Hematopoietic multipotent progenitor cell treated with erythropoietin and hydrocortisone succinate and interleukin-3 and kit ligand, for 8 days (in vitro differentiated cells): ENCODE results near the gene BLVRB.
"Not testable (repeated sequence)": the region's sequence is repeated elsewhere in the genome, so short reads cannot be mapped to it uniquely, and the experiment has no call there.

Experiments
- DNase-seq: peaks from one replicate; pipeline ENCODE4 v3.0.0-alpha.2; 2015

The BLVRB gene

DNA sequence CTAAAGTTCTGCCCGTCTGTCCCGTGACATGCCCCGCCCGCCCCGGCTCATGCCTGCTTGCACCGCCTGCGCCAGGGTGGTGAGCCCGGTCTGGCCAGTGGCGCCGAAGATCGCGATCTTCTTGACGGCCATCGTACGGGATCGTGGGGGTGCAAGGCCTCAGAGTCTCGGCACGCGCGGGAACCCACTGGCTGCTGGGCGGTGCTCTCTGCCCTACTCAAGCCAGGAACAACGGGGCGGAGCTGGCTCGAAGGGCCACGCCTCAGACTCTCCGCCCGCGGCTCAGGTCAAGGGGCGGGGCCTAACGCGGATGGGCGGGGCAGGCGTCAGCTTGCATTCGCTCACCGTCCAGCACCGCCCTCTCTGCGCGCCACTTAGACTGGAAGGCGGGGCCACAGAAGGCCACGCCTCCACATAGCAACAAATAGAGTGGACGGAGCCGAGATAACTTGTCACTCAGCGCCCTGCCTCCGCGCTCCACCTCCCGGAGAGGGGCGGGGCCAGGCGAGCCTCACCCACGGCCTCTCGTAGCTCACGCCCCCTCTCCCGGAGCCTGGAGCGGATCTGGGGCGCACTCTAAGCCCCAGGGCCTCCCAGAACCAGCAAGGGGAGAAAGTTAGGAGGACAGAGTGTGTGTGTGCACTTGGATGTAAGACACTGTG, at the start of gene BLVRB:
Gene BLVRB, minus strand, starts transcription at position 189 of the 662 bp plus-strand sequence. Its CDS starts 57 bp downstream, at position 132.
- DNase-seq, result peak; percentile 100

DNA sequence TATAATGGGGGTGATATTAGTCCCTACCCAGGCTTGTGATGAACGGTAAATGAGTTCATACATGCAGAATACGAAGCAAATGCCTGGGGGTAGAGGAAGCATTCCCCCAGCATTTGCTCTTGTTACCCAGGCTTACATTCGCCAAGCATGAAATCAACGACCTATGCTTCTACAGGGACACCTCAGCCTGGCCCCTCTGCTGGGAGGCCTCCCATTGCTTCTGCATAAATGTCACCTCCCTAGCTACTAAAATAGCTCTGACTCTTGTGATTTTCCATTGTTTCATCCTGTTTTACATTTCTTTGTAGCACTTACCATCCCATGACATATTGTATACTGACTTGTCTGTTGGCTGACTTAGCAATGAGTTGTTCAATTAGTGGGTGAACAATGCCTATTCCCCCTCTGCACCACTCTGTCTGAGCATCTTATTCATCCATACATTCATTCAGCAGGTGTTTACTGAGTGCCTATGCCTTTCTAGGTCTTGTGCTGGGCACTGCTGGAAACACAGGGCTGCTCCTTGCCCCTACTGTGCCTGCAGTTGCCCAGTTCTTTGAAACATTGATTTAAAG, 48.3 kb upstream of the BLVRB start:
- DNase-seq, result no peak

DNA sequence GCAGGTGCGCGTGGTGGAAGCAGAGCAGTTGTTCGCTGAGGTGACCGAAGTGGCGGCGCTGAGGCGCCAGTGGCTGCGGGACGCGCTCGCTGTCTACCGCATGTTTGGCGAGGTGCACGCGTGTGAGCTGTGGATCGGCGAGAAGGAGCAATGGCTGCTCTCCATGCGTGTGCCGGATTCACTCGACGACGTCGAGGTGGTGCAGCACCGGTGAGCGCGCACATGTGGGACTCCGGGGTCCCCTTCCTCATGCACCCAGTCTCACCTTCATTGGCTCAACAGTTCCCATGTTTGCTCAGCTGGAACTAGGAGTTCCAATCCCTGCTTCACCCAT, 47.8 kb upstream of the BLVRB start:
- no peak for DNase-seq

DNA sequence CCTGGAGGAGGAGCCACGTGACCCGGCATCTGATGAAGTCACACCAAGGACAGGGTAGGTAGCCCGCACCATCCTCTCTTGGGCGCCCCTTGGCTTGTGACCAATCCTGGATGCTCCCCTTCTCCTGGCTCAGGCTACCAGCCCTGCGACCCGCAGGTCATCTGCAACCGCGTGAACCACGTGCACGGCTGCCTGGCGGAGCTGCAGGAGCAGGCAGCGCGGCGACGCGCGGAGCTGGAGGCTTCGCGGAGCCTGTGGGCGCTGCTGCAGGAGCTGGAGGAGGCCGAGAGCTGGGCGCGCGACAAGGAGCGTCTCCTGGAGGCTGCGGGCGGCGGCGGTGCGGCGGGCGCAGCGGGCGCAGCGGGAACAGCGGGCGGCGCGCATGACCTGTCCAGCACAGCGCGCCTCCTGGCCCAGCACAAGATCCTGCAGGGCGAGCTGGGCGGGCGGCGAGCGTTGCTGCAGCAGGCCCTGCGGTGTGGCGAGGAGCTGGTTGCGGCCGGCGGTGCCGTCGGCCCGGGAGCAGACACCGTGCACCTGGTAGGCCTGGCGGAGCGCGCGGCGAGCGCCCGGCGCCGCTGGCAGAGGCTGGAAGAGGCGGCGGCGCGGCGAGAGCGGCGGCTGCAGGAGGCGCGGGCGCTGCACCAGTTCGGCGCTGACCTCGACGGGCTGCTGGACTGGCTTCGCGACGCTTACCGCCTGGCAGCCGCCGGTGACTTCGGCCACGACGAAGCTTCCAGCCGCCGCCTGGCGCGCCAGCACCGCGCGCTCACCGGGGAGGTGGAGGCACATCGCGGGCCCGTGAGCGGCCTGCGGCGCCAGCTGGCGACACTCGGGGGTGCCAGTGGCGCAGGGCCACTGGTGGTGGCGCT, 47.2 kb upstream of the BLVRB start:
- no peak for DNase-seq

DNA sequence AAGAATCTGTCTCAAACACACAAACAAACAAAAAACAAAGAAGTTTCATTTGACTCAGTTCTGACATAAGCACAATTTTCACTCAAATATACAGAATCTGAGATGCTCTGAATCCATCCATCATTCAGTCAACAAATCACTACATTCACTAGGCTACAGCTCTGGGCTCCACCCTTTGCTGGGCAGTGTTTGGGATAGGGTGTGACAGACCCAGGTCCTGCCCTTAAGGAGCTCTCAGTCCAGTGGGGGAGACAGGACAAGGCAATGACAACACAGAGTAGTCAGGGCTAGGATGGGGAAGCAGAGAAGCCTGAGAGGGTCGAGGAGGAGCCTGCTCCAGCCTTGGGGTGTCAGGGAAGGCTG, 46.5 kb upstream of the BLVRB start:
- DNase-seq, result no peak

DNA sequence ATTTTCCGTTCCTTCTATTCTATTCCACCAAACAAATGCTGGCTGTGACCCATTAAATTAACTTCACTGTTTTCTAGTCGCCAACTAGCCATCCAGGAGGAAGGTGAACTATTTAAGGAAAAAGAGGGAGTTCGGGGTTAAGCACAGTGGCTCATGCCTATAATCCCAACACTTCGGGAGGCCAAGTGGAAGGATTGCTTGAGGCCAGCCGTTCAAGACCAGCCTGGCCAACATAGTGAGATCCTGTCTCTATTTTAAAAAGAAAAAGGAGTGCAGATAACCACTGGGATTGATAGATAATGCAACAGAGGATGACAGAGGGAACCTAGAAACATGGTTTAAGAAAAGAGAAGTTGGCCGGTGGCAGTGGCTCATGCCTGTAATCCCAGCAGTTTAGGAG, 45.9 kb upstream of the BLVRB start:
- DNase-seq, result no peak

DNA sequence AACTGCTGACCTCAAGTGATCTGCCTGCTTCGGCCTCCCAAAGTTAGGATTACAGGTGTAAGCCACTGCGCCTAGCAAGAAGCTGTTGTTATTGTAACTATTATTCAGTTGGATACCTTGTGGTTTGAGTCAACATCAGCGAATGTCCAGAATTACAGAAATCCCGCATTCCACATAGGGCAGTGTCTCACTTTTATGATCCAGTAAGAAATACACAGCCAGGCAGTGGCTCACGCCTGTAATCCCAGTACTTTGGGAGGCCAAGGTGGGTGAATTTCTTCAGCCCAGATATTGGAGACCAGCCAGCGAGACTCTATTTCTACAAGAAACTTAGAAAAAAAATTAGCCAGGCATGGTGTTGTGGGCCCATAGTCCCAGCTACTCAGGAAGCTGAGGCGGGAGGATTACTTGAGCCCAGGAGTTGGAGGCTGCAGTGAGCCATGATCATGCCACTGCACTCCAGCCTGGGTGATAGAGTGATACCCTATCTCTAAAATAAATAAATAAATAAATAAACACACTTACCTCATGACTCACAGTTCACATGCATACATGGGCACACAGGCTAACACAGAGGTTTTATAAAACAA, 45.1 kb upstream of the BLVRB start:
- no peak for DNase-seq

DNA sequence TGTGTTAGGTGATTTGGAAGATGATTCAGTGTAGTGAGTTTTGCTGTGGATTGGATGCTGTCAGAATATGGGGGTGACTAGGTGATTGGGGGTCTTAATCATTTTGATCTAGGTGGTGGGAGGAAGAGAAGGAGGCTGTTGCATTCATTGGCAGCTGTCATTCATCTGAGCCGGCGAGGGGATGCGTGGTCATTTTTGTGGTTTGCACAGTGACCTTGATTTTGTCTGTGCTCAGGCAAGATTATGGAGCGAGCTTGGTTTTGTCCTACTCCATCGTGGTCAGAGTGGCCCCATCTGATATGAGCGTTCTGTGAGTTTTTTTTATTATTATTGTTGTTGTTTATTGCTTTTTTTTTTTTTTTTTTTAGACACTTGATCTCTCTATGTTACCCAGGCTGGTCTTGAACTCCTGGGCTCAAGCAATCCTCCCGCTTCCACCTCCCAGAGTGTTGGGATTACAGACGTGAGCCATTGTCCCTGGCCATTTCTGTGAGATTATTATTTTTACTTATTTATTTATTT, 43.3 kb upstream of the BLVRB start:
- DNase-seq, result no peak

DNA sequence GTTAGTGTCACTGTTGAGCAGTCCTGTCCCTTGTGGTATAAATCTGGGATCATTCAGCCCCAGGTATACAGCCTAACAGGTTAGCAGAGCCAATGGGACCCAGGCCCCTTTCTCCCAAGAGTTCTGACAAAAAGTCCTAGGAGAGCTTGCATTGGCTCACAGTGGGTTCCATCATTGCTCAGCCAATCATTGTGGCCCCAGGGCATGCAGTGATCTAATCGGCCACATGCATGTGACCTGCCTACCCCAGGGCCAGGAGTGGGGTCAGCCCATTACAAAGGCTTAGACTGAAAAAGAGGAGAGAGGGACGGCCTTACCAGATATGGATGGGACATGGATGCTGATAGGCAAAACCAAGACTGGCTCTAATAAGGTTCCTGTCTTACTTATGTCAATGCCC, 42.3 kb upstream of the BLVRB start:
- DNase-seq, result no peak

DNA sequence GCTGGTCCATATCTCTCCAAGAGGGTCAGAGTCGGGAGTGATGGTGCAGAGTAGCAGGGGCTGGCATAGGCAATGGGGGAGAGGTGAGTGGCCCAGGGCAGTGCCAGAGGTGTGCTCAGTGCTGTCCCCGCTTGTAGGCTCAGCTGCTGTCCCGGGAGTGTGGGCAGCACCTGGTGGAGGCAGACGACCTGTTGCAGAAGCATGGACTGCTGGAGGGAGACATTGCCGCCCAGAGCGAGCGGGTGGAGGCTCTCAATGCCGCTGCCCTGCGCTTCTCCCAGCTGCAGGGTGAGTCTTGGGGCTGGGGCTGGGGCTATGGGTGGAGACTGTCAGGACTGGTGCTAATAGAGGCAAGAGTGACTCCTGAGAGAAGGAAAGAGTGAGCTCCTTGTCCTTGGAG, 40.6 kb upstream of the BLVRB start:
- DNase-seq, result no peak

DNA sequence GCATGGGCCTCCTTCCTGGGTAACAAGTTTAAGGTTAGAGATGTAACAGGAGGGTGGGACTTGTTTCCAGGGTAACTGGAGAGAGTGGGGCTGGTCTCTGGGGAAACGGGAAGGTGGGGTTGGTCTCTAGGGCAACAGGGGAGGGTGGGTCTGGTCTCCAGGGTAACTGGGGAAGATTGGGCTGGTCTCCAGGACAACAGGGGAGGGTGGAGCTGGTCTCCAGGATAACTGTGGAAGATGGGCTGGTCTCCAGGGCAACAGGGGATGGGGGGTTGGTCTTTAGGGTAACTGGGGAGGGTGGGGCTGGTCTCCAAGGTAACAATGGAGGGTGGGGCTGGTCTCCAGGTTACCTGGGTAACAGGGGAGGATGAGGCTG, 37.8 kb upstream of the BLVRB start:
- DNase-seq, result peak; percentile 26

DNA sequence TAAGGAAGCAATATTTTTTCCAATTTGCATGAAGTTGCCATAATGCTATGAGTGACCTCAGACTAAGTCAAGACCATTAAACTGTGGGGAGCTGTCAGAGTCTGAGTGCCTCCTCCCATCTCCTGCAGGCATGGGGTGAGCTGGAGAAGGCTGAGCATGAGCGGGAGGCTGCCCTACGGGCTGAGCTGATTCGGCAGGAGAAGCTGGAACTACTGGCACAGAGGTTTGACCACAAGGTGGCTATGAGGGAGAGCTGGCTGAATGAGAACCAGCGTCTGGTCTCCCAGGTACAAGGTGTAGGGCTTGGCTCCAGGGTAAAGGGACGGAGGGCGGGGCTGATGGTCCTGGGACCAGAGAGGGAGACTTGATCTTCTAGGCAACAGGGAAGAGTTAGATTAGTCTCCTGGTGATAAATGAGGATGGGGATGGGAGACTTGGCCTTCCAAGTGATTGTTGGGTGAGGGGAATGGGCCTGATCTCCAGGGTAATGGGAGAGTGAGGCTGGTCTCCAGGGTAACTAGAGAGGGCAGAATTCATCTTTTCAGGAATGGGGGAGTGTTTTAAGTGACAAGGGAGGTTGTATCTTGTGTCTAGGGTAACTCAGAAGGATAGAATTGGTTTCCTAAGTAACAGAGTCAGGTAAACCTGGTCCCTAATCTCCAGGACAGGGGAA, 37.2 kb upstream of the BLVRB start:
- DNase-seq, result no peak

DNA sequence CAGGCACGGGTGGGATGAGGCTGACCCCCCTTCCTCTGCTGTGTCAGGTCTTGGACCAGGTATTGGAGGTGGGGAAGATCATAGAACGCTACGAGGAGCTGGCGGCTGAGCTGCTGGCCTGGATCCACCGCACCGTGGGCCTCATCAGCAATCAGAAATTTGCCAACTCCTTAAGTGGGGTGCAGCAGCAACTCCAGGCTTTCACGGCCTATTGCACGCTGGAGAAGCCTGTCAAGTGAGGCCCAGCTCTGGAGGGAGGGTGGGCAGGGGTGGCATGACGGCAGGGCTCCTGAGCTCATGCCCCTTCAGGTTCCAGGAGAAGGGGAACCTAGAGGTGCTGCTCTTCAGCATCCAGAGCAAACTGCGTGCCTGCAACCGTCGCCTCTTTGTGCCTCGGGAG, 36.5 kb upstream of the BLVRB start:
- DNase-seq, result no peak

DNA sequence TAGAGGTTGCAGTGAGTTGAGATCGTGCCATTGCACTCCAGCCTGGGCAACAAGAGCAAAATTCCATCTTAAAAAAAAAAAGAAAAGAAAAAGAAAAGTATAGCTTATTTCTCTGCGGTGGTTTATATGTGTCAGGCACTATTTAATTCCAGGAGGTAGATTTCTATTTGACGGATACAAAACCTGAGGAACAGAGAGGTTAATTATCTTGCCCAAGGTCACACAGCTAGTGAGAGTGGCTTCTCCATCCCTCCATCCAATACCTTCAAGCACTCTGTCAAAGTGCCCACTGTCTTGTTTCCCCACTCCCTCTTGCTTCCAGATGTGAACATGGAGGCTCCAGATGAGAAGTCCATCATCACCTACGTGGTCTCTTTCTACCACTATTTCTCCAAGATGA, 36.1 kb upstream of the BLVRB start:
- DNase-seq, result no peak

DNA sequence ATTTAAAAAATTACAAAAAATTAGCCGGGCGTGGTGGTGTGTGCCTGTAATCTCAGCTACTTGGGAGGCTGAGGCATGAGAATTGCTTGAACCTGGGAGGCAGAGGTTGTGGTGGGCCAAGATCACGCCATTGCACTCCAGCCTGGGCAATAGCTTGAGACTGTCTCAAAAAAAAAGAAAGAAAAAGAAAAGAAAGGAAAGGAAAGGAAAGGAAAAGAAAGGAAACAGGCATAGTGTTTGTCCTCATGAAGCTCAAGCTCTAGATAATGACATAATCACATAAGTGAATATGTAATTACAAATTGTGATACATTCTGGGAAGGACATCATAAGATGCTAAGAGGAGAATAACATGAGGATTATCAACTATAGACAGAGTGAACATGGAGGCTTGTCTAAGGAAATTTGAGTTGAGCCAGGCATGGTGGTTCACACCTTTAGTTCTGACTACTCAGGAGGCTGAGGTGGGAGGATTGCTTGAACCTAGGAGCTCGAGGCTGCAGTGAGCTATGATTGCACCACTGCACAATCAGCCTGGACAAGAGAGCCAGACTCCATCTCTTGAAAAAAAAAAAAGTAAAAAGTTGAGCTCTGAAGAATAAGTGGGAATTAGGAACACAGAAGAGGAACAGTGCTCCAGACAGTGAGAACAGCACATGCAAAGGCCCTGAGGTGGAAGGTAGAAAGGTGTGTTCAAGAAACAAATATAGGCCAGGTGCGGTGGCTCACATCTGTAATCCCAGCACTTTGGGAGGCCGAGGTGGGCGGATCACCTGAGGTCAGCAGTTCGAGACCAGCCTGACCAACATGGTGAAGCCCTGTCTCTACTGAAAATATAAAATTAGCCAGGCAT, 35.4 kb upstream of the BLVRB start:
- not testable (repeated sequence) for DNase-seq

DNA sequence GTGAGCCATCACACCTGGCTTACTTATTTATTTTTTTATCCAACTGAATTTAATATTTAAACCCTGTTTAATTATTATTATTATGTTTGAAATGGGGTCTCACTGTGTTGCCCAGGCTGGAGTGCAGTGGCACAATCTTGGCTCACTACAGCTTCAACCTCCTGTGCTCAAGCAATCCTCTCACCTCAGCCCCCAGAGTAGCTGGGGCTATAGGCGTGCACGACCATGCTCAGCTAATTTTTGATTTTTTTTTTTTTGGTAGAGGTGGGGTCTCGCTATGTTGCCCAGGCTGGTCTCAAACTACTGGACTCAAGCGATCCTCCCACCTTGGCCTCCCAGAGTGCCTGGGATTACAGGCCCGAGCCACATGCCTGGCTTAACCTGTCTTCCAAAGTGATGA, 33.8 kb upstream of the BLVRB start:
- DNase-seq, result no peak

DNA sequence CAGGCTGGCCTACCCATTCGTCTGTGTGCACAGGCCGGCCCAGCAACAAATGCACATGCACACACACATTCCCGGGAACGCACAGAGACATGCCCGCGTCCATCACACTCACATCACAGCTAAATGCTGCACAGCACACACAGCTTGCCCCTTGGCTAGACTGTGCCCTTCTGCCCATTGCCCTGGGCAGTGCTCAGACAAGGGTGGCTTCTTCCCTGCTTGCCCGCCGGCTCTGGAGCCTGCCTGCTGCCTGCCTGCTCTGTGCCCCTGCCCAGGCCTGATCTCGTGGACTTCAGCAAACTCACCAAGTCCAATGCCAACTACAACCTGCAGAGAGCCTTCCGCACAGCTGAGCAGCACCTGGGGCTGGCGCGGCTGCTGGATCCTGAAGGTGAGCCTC, 31.7 kb upstream of the BLVRB start:
- no peak for DNase-seq

DNA sequence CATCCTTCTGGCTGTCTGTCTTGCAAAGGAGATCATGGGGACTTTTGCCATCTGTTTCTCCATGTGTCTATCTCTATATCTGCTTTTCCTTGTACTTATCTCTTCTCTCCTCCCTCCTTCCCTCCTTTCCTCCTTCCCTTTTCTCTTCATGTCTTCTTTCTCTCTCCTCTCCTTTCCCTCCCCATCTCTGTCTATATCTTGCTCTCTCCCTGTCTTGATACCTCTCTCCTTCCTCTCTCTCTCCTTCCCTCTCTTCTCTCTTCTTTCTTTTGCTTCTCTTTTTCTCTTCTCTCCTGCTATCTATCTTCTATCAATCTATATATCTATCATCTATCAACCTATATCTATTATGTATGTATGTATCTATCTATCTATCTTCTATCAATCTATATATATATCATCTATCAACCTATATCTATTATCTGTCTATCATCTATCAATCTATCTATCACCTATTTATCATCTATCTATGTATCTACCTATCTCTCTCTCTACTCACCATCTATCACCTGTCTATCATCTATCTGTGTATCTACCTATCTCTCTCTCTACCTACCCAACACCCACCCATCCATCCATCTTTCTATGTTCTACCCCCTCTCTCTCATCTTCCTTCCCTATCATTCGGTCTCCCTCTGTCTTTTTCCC, 28.8 kb upstream of the BLVRB start:
- no peak for DNase-seq

DNA sequence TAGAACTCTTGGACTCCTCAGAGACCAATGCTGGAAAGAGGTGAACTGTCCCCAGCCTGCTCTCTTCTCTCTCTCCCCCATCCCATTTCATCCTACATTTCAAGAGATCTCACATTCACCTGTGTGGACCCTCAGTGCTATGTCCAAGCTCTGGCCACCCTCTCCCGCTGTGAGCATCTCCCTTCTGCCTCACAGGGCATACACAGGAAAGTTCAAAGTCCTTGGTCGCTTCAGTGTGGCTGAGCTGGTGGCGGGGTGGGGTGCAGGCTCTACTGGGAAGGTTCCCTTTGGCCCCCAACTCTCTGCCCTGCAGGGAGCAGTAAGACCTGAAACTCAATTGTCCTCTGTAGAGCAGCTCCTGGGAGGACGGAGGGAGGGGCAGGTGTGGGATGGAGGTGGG, 28.2 kb upstream of the BLVRB start:
- no peak for DNase-seq

DNA sequence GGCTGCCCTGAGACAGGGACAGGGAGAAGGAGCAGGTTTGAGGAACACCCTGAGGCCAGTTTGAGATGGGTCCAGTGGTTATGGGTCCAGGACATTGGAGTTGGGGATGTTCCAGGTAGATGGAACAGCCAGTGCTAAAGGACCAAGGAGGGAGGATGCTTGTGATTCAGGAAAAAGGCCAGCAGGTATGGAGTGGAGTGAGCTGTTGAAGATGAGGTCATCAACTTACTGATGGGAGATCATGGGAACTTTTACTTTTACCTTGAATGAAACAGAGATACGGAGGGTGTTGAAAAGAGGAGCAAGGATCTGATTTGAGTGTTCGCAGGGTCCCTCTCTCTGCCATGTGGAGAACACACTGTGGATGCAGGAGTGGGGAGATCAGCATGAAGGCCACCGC, 26.7 kb upstream of the BLVRB start:
- no peak for DNase-seq

DNA sequence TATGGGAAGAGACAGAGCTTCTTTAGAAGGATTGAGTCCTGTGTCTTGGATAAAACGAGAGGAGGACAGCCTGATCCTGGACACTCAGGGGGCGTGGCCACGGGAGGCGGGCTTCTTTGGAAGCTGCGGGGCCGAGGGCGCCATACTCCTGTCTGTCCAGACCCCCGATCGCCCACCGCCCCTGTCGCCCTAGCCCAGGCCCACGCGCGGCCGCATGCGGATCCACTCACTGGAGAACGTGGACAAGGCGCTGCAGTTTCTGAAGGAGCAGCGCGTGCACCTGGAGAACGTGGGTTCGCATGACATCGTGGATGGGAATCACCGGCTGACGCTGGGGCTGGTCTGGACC, 24.3 kb upstream of the BLVRB start:
- no peak for DNase-seq

DNA sequence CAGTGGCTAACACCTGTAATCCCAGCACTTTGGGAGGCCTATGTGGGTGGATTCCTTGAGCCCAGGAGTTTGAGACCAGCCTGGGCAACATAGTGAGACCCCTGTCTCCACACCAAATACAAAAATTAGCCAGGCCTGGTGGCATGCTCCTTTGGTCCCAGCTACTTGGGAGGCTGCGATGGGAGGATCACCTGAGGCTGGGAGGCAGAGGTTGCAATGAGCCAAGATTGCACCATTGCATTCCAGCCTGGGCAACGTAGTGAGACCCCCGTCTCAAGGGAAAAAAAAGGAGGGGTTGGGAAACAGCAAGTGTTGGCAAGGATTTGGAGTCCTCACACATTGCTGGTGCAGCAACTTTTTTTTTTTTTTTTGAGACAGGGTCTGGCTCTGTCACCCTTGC, 20.5 kb upstream of the BLVRB start:
- no peak for DNase-seq
